Activated T-helper 2 cell treated with anti-CD3 and anti-CD28 coated beads, Interferon-gamma antibody, Interleukin-2, Interleukin-4, amounts not matched to agents 10 μg/mL and 5 μg/mL and 100 μg/mL, durations not matched to agents 14 hours and 24 hours and 36 hours (primary cell): ENCODE results near the gene ATP1B3. TPM values are rescaled to one million over a fixed set of nuclear protein-coding genes. Genes with fewer than 3 reads are reported as not detected.
"Not testable (repeated sequence)": the region's sequence is repeated elsewhere in the genome, so short reads cannot be mapped to it uniquely, and the experiment has no call there.

Experiments used
- DNase-seq: peaks from one replicate; pipeline ENCODE4 v3.0.0; 2021; ENCODE audit warnings: low spot score
- H3K27ac Mint-ChIP-seq: one replicate; pipeline ENCODE4 v1.8.0; 2021; ENCODE audit warnings: mixed read lengths
- H3K27me3 Mint-ChIP-seq: one replicate; pipeline ENCODE4 v1.8.0; 2021; ENCODE audit warnings: low read depth, mixed read lengths
- H3K36me3 Mint-ChIP-seq: one replicate; pipeline ENCODE4 v1.8.0; 2021; ENCODE audit warnings: low read depth, mixed read lengths
- H3K4me1 Mint-ChIP-seq: one replicate; pipeline ENCODE4 v1.8.0; 2021; ENCODE audit warnings: low read depth, mixed read lengths
- H3K4me3 Mint-ChIP-seq: one replicate; pipeline ENCODE4 v1.8.0; 2021; ENCODE audit warnings: low read depth, mild to moderate bottlenecking, moderate library complexity, mixed read lengths
- H3K9me3 Mint-ChIP-seq: one replicate; pipeline ENCODE4 v1.8.0; 2021; ENCODE audit warnings: mixed read lengths
- intact Hi-C: fragments of 100-400 bp; cut with micrococcal nuclease; formaldehyde crosslinking; loops from one replicate; pipeline ENCODE4 v1.15.1; 2023
- total RNA-seq: library from RNA; stranded (reverse); gene quantifications from 2 replicates; pipeline ENCODE4 v1.2.3, GENCODE V29; 2022

ATP1B3 gene
- total RNA-seq, 1 donor from 2014 or later, result 206 TPM

- no peaks in the 10 kb centered on the region for H3K27me3 Mint-ChIP-seq
- peaks cover 15% of the 10 kb centered on the region for H3K9me3 Mint-ChIP-seq
- DNase-seq, result no peak
- peaks cover 69% of the 10 kb centered on the region for H3K36me3 Mint-ChIP-seq
- H3K4me1 Mint-ChIP-seq, result peaks cover 35% of the 10 kb centered on the region
- H3K4me3 Mint-ChIP-seq, result no peak overlapping the region
- intact Hi-C loops, result loop anchor here (5.0 kb wide), 1 partner anchor 48 kb away; no protein-coding TSS in a partner anchor
- H3K27ac Mint-ChIP-seq, result peak overlapping the region; percentile 10
Measured at GRCh38 chr3:141894524-141895176, 18.2 kb downstream of the ATP1B3 start.

- H3K4me1 Mint-ChIP-seq, result peaks cover 39% of the 10 kb centered on the region
- no peak overlapping the region for H3K4me3 Mint-ChIP-seq
- H3K27ac Mint-ChIP-seq, result no peak overlapping the region
- H3K27me3 Mint-ChIP-seq, result no peaks in the 10 kb centered on the region
- intact Hi-C loops, result no loop called here
- DNase-seq, result no peak
- H3K9me3 Mint-ChIP-seq, result peaks cover 24% of the 10 kb centered on the region
- peaks cover 76% of the 10 kb centered on the region for H3K36me3 Mint-ChIP-seq
Measured at GRCh38 chr3:141895731-141896130, 19.3 kb downstream of the ATP1B3 start.

DNA sequence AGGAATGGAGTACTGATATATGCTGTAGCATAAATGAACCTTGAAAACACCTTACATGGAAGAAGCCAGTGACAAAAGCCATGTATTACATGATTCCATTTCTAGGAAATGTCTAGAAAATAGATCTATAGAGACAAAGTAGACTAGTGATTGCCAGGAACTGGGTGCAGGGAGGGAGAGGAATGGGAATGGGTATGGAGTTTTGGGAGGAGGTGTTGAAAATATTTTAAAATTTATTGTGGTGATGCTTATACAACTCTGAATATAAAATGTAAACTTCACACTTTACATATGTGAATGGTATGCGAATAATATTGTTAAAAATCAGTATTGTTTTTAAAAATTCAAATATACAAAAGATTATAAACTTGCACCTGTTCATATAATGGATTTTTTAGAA lies 22.5 kb downstream of the ATP1B3 start:
- Mint-ChIP-seq H3K4me1 (peaks cover 25% of the 10 kb centered on the region), H3K9me3 (peaks cover 24% of the 10 kb centered on the region), H3K4me3 (no peak overlapping the region), H3K27ac (no peak overlapping the region), H3K27me3 (no peaks in the 10 kb centered on the region), H3K36me3 (peaks cover 81% of the 10 kb centered on the region)
- intact Hi-C loops, result no loop called here
- no peak for DNase-seq

DNA sequence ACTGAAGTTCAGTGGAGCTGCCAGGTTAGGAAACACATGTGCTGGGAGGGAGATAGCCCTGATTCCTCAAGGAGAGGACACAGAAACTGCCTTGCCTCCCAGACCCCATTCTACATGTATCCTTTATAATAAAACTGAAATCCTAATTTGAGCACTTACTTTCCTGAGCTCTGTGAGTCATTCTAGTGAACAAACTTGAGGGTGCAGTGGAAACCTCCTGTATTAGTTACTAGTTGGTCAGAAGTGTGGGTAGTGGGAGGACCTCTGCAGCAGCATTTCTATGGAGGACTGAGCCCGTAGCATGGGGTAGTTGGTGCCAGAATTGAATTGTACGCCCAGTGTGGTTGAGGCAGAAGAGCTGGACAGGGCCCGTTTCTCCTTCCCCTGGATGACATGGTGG lies 23.9 kb downstream of the ATP1B3 start:
- Mint-ChIP-seq H3K27ac (no peak overlapping the region), H3K4me1 (peaks cover 26% of the 10 kb centered on the region), H3K9me3 (peaks cover 24% of the 10 kb centered on the region), H3K36me3 (peaks cover 83% of the 10 kb centered on the region), H3K4me3 (no peak overlapping the region), H3K27me3 (no peaks in the 10 kb centered on the region)
- no peak for DNase-seq
- intact Hi-C loops, result no loop called here

GRCh38 chr3:141901914-141902313 lies 25.5 kb downstream of the ATP1B3 start:
- intact Hi-C loops, result no loop called here
- Mint-ChIP-seq H3K4me1 (peaks cover 21% of the 10 kb centered on the region), H3K4me3 (no peak overlapping the region), H3K27ac (no peak overlapping the region), H3K9me3 (peaks cover 24% of the 10 kb centered on the region), H3K27me3 (no peaks in the 10 kb centered on the region), H3K36me3 (peaks cover 78% of the 10 kb centered on the region)
- no peak for DNase-seq

GRCh38 chr3:141904203-141904602 lies 27.8 kb downstream of the ATP1B3 start:
- H3K27me3 Mint-ChIP-seq, result no peaks in the 10 kb centered on the region

GRCh38 chr3:141905129-141905528 lies 28.7 kb downstream of the ATP1B3 start:
- H3K27ac Mint-ChIP-seq, result peak overlapping the region; percentile 72
- H3K9me3 Mint-ChIP-seq, result peaks cover 5% of the 10 kb centered on the region
- H3K4me1 Mint-ChIP-seq, result peaks cover 20% of the 10 kb centered on the region
- H3K4me3 Mint-ChIP-seq, result no peak overlapping the region
- no peak for DNase-seq
- H3K27me3 Mint-ChIP-seq, result no peaks in the 10 kb centered on the region
- H3K36me3 Mint-ChIP-seq, result peaks cover 77% of the 10 kb centered on the region
- intact Hi-C loops, result no loop called here

More at GRCh38 chr3:141904203-141904602, 27.8 kb downstream of the ATP1B3 start:
- intact Hi-C loops, result loop anchor here (1.0 kb wide), 1 partner anchor 36 kb away; no protein-coding TSS in a partner anchor
- no peak overlapping the region for H3K4me3 Mint-ChIP-seq
- H3K27ac Mint-ChIP-seq, result peak overlapping the region; percentile 42
- H3K4me1 Mint-ChIP-seq, result peaks cover 22% of the 10 kb centered on the region
- H3K36me3 Mint-ChIP-seq, result peaks cover 79% of the 10 kb centered on the region
- no peak for DNase-seq
- H3K9me3 Mint-ChIP-seq, result peaks cover 11% of the 10 kb centered on the region

DNA sequence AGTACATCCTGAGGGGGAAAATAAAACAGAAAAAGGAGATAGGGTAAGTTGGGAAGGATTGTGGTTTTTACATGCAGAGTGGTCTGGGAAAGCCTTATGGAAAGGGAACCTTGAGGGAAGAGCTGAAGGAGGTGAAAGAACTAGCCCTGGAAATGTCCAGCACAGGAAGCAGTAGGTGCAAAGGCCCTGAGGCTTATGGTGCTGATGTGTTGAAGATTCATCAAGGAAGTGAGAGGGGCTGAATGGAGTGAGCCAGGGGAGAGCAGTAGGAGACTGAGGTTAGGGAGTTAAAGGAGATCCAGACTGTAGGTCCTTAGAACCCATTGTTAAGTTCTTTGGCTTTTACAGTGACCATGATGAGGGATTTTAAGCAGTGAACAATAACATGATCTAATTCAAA lies 33.0 kb downstream of the ATP1B3 start:
- peaks cover 12% of the 10 kb centered on the region for H3K4me1 Mint-ChIP-seq
- peaks cover 8% of the 10 kb centered on the region for H3K9me3 Mint-ChIP-seq
- peak overlapping the region; percentile 51 for H3K27ac Mint-ChIP-seq
- no peaks in the 10 kb centered on the region for H3K27me3 Mint-ChIP-seq
- DNase-seq, result no peak
- intact Hi-C loops, result no loop called here
- no peak overlapping the region for H3K4me3 Mint-ChIP-seq
- H3K36me3 Mint-ChIP-seq, result peaks cover 81% of the 10 kb centered on the region

- DNase-seq, H3K4me3 Mint-ChIP-seq, H3K9me3 Mint-ChIP-seq, H3K27ac Mint-ChIP-seq, intact Hi-C loops, H3K4me1 Mint-ChIP-seq, H3K27me3 Mint-ChIP-seq: not testable (repeated sequence)
- peaks cover 82% of the 10 kb centered on the region for H3K36me3 Mint-ChIP-seq
Measured at GRCh38 chr3:141909986-141910385, 33.5 kb downstream of the ATP1B3 start.

- Mint-ChIP-seq H3K4me3 (no peak overlapping the region), H3K4me1 (peaks cover 8% of the 10 kb centered on the region), H3K36me3 (peaks cover 77% of the 10 kb centered on the region), H3K27me3 (no peaks in the 10 kb centered on the region), H3K27ac (no peak overlapping the region), H3K9me3 (peaks cover 8% of the 10 kb centered on the region)
- DNase-seq, result peak; percentile 30
- intact Hi-C loops, result loop anchor here (1.0 kb wide), 2 partner anchors 37 to 175 kb away; partner anchors contain the start of genes ATP1B3 and RNF7
Measured at GRCh38 chr3:141913150-141913811, 36.8 kb downstream of the ATP1B3 start.

DNA sequence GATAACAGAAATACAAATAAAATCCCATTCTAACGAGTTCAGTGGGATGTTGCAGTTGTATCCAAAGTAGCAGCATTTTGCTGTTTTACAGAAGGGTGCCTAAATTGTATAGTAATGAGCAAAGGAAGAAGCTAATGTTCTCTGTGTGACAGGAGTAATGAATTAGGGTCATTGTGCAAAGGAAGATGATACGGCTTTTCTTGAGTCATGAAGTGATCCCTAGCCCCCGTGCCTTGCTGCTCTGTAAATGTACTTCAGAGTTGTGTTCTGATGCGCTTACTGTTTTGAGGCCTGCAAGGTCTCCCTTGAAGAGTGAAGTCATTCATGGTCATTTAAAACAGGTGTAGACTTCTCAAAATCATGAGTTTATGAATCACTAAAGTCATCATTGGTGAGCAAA lies 37.9 kb downstream of the ATP1B3 start:
- no peak overlapping the region for H3K27ac Mint-ChIP-seq
- intact Hi-C loops, result no loop called here
- H3K4me1 Mint-ChIP-seq, result peaks cover 4% of the 10 kb centered on the region
- H3K36me3 Mint-ChIP-seq, result peaks cover 74% of the 10 kb centered on the region
- no peak for DNase-seq
- H3K9me3 Mint-ChIP-seq, result peaks cover 8% of the 10 kb centered on the region
- no peaks in the 10 kb centered on the region for H3K27me3 Mint-ChIP-seq
- no peak overlapping the region for H3K4me3 Mint-ChIP-seq

- Mint-ChIP-seq H3K36me3 (peaks cover 71% of the 10 kb centered on the region), H3K9me3 (peaks cover 8% of the 10 kb centered on the region), H3K4me1 (peaks cover 4% of the 10 kb centered on the region), H3K27ac (no peak overlapping the region), H3K27me3 (no peaks in the 10 kb centered on the region), H3K4me3 (no peak overlapping the region)
- intact Hi-C loops, result no loop called here
- DNase-seq, result no peak
Measured at GRCh38 chr3:141915016-141915415, 38.6 kb downstream of the ATP1B3 start.

- Mint-ChIP-seq H3K27me3 (no peaks in the 10 kb centered on the region), H3K27ac (no peak overlapping the region), H3K4me3 (no peak overlapping the region), H3K4me1 (peaks cover 4% of the 10 kb centered on the region), H3K9me3 (peaks cover 8% of the 10 kb centered on the region), H3K36me3 (peaks cover 71% of the 10 kb centered on the region)
- intact Hi-C loops, result no loop called here
- DNase-seq, result no peak
Measured at GRCh38 chr3:141915766-141916165, 39.3 kb downstream of the ATP1B3 start.
